Activated CD4-positive, alpha-beta T cell treated with anti-CD3 and anti-CD28 coated beads for 24 hours (primary cell): ENCODE results near the gene ANKFN1.

ENCODE experiments used
- DNase-seq, 2 donors: peaks; one replicate each; pipeline ENCODE4 v3.0.0-alpha.2; 2020; ENCODE audit warnings: low read depth in 2 of 2

The ANKFN1 gene

DNA sequence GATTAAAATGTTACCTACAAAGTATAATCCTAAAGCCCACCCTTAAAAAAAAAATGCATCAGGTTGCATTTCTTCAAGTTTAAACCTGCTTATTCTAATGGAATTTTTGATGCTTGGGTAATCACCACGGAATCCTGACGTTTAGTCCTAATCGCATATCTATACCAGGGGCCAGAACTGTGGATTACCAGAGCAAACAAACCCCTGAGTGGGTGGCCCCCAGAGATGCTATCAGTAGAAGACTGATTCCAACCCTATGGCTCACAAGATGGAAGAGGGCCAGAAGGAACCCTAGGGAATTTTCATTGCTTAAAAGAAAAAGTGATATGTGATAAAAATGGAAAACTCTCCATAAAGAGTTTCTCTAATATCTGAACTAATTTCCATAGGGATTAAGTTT is 288.0 kb downstream of the ANKFN1 start:
- no peak for DNase-seq

GRCh38 chr17:56445692-56446411 is 292.6 kb downstream of the ANKFN1 start:
- DNase-seq = no peak

- DNase-seq = no peak
These were observed 293.9 kb downstream of the ANKFN1 start for GRCh38 chr17:56447171-56447570.

- DNase-seq = no peak
These were observed 295.1 kb downstream of the ANKFN1 start for GRCh38 chr17:56448371-56448770.

GRCh38 chr17:56449176-56449575 is 295.9 kb downstream of the ANKFN1 start:
- DNase-seq = no peak

GRCh38 chr17:56451629-56452028 is 298.4 kb downstream of the ANKFN1 start:
- DNase-seq = no peak

DNA sequence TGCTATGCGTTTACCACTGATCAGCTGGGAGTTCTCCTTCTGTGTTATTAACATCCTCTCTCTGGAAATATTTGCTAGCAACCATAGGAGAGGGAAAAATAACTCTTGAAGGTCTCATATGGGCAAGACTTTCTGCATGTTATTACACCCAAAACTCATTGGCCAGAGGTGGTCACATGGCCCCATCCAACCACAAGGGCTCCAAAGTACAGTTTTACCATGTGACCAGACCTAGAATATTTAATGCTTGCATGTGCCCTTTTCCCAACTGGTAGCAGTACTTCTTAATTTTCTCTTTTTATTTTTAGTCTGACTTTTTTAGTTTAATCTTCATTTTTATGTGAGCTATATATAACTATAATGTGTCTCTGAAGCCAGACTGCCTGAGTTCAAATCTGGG is 299.2 kb downstream of the ANKFN1 start:
- no peak for DNase-seq

DNA sequence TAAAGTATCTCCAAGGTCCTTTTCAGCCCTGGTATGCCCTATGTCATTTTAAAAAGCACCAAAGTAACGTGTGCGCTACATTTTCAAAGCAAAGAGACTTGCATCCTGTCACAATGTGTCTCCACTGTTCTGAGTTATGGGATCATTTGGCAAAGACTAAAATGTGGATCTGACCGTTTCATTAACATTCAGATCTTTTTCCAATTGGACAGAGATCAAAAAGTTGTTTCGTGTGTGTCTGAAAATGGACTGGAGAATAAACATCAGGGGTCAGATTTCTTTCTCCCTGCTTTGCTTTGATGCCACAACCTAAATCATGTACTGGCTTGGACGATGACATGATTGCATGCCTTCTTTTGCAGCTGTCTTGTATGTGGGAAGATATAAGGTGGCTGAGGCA is 304.2 kb downstream of the ANKFN1 start:
- no peak for DNase-seq

- no peak for DNase-seq
These were observed 312.6 kb downstream of the ANKFN1 start for GRCh38 chr17:56465886-56466285.

- no peak for DNase-seq
These were observed 315.6 kb downstream of the ANKFN1 start for GRCh38 chr17:56468840-56469239.

- no peak for DNase-seq
These were observed 318.4 kb downstream of the ANKFN1 start for GRCh38 chr17:56471696-56472095.

- DNase-seq = no peak
These were observed 321.8 kb downstream of the ANKFN1 start for GRCh38 chr17:56475116-56475515.

- no peak for DNase-seq
These were observed 325.7 kb downstream of the ANKFN1 start for GRCh38 chr17:56478836-56479447.

DNA sequence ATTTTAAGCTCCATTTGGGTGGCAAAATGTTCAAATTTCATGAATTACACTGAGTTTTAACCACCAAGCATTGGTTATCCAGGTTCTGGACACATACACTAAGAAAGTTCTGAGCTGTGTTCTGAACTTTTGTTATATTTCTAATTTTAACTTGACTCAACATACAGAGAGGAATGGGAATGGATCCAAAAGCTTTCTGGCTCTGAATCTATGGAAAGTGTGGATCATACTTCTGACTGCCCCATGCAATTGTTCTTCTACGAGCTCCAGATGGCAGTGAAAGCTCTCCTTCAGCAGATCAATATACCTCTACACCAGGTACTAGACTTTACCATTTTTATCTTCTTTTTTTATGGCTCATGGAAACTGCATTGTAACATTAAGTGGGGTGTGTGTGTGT is 327.2 kb downstream of the ANKFN1 start:
- no peak for DNase-seq

GRCh38 chr17:56481659-56482058 is 328.4 kb downstream of the ANKFN1 start:
- DNase-seq = no peak

GRCh38 chr17:56482229-56482628 is 329.0 kb downstream of the ANKFN1 start:
- DNase-seq = no peak

DNA sequence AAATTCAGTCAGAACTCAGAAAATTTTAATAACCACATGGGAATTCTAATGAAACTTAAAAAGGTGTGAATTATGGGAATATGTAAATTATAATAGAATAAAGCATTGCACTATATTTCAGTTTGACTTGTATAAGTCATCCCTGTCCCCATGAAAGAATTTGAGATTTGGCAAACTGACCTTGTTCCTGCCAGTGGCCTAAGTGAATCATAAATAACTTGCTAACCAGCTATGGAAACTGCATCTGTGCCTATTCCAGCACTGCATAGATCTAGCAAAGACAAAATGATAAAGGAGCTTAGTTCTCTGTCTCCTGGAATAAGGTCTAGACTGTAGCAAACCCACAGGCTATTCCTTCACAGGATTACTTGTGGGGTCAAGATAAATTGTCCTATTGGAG is 333.5 kb downstream of the ANKFN1 start:
- DNase-seq = no peak

DNA sequence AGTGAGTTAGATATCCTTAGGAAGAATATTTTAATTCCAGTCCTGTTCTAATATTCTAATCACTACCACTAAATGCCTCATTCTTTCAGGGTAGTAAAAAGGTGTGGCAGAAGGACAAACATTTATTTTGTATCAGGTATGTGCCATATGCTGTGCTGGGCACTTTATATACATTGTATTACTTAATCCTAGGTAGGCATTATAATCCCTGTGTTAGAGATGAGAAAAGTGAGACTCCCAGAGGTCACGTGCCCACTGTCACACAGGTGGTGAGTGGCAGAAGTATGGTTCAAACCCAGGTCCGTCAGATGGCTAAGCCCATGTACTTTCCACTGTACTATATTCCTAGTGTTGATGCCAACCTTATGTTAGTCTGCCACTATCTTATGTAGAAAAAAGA is 335.5 kb downstream of the ANKFN1 start:
- DNase-seq = no peak

DNA sequence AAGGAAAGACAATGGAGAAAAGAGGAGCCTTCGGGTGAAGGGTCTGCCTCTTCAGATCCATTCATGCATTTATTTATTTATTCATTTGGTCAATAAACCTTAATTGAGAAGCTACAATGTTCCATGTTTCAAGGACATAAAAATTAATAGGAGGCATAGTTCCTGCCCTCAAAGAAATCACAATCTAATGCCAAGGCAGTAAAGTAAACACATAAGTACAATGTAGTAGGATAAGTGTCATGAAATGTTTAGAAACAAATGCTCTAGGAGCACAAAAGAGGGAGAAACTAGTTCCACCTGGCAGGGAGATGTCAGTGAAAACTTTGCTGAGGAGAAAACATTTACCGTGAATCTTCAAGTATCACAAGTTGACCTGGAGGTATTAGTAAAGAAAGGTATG is 336.7 kb downstream of the ANKFN1 start:
- DNase-seq = no peak

DNA sequence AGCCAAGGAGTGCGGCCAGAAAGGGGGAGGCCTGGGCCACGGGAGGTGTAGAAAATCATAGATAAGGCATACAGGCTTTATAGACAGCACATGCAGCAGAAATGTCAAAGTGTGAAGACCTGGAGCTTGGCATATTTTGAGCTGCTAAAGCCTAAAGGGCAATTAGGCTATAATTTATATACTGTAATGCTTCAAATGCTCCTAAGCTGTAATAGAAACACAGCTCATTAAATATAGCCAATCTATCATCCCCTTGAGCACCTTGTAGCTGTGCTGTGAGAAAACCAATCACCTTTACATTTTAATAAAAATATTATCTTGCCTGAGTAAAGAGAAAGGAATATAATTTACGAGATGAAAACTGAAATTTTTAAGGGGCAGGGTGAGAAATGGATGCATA is 342.3 kb downstream of the ANKFN1 start:
- no peak for DNase-seq

- DNase-seq = no peak
These were observed 343.9 kb downstream of the ANKFN1 start for GRCh38 chr17:56497132-56497531.

DNA sequence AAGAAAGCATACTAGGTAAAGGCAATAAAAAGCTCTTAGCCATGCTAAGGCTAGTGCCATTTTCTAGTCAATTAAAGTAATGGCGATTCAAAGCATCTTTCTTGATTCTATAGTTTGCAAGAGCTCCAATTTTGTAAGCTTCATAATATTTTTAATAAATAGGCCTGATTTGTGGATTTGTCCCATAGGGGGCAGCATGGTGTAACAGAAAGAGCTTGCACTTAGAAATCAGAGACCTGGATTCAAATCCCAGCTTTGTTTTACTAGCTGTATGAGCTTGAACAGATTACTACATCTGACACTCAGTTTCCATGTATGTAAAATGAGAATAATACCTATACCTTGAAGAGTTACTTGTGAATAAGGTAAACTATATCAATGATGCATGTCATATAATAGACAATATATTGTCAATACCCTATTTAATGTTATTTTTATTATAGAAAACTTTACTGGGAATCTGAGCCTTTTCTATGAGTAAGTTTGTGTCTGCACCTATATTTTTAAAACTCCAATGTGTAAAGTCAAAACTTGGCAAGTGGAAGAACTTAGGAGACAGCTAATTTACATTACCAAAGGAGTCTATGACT is 346.6 kb downstream of the ANKFN1 start:
- peak in 1 of 2 donors; percentile 7 for DNase-seq

DNA sequence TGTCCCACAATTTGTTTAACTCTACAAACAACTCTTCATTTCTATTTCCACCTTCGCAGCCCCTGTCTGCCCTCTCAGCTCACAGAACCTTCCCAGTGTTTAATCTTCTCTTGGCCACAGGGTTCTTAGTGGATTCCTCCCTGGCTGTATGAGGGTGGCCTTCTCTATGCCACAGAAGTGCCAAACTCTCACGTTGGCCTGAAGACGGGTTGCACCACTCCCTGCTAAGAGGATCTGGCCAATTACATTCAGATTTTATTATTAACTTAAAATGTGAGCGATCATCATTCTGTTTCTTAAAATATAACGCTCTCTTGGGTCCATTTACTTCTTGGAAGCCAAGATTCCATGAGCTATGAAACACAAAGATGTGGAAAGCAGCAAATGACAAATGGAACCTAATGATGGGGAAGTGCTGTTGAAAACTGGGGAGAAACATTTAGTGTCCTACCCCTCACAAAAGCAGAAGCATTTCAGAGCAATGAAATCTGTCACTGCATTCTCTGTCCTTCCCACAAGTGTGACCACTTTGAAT is 348.9 kb downstream of the ANKFN1 start:
- DNase-seq = no peak
